MM.1S (cell line): ENCODE measurements around the gene WNT5A.

Source experiments
- DNase-seq: peaks from one replicate; pipeline ENCODE4 v3.0.0-alpha.2; 2015
- H2AFZ ChIP-seq: fragments of 300-600 bp; sonication (generic); 2 replicates; pipeline ENCODE4 v1.6.0; 2016; ENCODE audit warnings: antibody characterized with exemption, low read length
- H3F3A ChIP-seq: fragments of 300-600 bp; sonication (generic); 2 replicates; pipeline ENCODE4 v1.6.1; 2016; ENCODE audit warnings: mild to moderate bottlenecking, antibody characterized with exemption, low read length, moderate library complexity, mixed read lengths; ENCODE audit not compliant: insufficient read depth
- H3K27ac ChIP-seq: fragments of 300-600 bp; sonication (generic); 2 replicates; pipeline ENCODE4 v1.5.1; 2016; ENCODE audit warnings: mild to moderate bottlenecking, low read length
- H3K27me3 ChIP-seq: fragments of 300-600 bp; sonication (generic); replicated peaks from 2 replicates; pipeline ENCODE4 v1.6.0; 2016; ENCODE audit warnings: low read length; ENCODE audit not compliant: insufficient read depth
- H3K36me3 ChIP-seq: fragments of 300-600 bp; sonication (generic); replicated peaks from 2 replicates; pipeline ENCODE4 v1.6.1; 2016; ENCODE audit warnings: mild to moderate bottlenecking, low read length, mixed read lengths; ENCODE audit not compliant: insufficient read depth
- H3K4me1 ChIP-seq: fragments of 300-600 bp; sonication (generic); 2 replicates; pipeline ENCODE4 v1.6.1; 2016; ENCODE audit warnings: low read length, mixed read lengths
- H3K4me2 ChIP-seq: fragments of 300-600 bp; sonication (generic); 2 replicates; pipeline ENCODE4 v1.6.0; 2016; ENCODE audit warnings: low read depth, low read length
- H3K4me3 ChIP-seq: fragments of 300-600 bp; sonication (generic); 2 replicates; pipeline ENCODE4 v1.5.1; 2016; ENCODE audit warnings: low read length, mixed read lengths
- H3K79me2 ChIP-seq: fragments of 300-600 bp; sonication (generic); 2 replicates; pipeline ENCODE4 v1.6.1; 2016; ENCODE audit warnings: mixed run types, low read length, mixed read lengths
- H3K9ac ChIP-seq: fragments of 300-600 bp; sonication (generic); 2 replicates; pipeline ENCODE4 v1.6.1; 2016; ENCODE audit warnings: low read length, mixed read lengths
- H3K9me2 ChIP-seq: fragments of 300-600 bp; sonication (generic); replicated peaks from 2 replicates; pipeline ENCODE4 v1.6.1; 2016; ENCODE audit warnings: mild to moderate bottlenecking, low read length, mixed read lengths; ENCODE audit not compliant: insufficient read depth
- H3K9me3 ChIP-seq: fragments of 300-600 bp; sonication (generic); replicated peaks from 2 replicates; pipeline ENCODE4 v1.6.1; 2016; ENCODE audit warnings: mild to moderate bottlenecking, low read length, mixed read lengths; ENCODE audit not compliant: insufficient read depth
- H4K20me1 ChIP-seq: fragments of 300-600 bp; sonication (generic); 2 replicates; pipeline ENCODE4 v1.6.1; 2016; ENCODE audit warnings: mild to moderate bottlenecking, low read length, moderate library complexity, mixed read lengths; ENCODE audit not compliant: insufficient read depth
- CTCF ChIP-seq: fragments of 300-600 bp; sonication (generic); IDR thresholded peaks from 2 replicates; pipeline ENCODE4 v1.5.1; 2016; ENCODE audit warnings: antibody characterized with exemption, low read length, mixed read lengths
- EZH2 ChIP-seq: fragments of 300-600 bp; sonication (generic); optimal IDR thresholded peaks from 2 replicates; pipeline ENCODE3; 2017; ENCODE audit warnings: low read depth, mild to moderate bottlenecking, antibody characterized with exemption, low read length, mixed read lengths
- EZH2phosphoT487 ChIP-seq: fragments of 300-600 bp; sonication (generic); IDR thresholded peaks from 2 replicates; pipeline ENCODE4 v1.6.1; 2018; ENCODE audit warnings: antibody characterized with exemption, low read length

Gene WNT5A

GRCh38 chr3:55427739-55428138, 59.4 kb downstream of the WNT5A start:
- TF ChIP-seq CTCF (no peak), EZH2phosphoT487 (no peak), EZH2 (no peak)

GRCh38 chr3:55426486-55426885, 60.6 kb downstream of the WNT5A start:
- no peak for DNase-seq
- H4K20me1 ChIP-seq: no peaks in the 10 kb centered on the region
- no peaks in the 10 kb centered on the region for H3K36me3 ChIP-seq
- H3K27me3 ChIP-seq: no peaks in the 10 kb centered on the region
- no peaks in the 10 kb centered on the region for H3K9me2 ChIP-seq
- H3K9ac ChIP-seq: no peak overlapping the region
- H2AFZ ChIP-seq: no peak overlapping the region
- H3F3A ChIP-seq: no peaks in the 10 kb centered on the region
- no peaks in the 10 kb centered on the region for H3K4me1 ChIP-seq
- H3K79me2 ChIP-seq: no peaks in the 10 kb centered on the region
- TF ChIP-seq EZH2 (no peak), EZH2phosphoT487 (no peak), CTCF (no peak)
- H3K27ac ChIP-seq: no peak overlapping the region
- H3K4me3 ChIP-seq: no peak overlapping the region
- no peaks in the 10 kb centered on the region for H3K9me3 ChIP-seq
- no peak overlapping the region for H3K4me2 ChIP-seq

More at GRCh38 chr3:55427739-55428138, 59.4 kb downstream of the WNT5A start:
- H3K27me3 ChIP-seq: no peaks in the 10 kb centered on the region
- H3K4me3 ChIP-seq: no peak overlapping the region
- no peak overlapping the region for H3K4me2 ChIP-seq
- H3K79me2 ChIP-seq: no peaks in the 10 kb centered on the region
- no peaks in the 10 kb centered on the region for H3K36me3 ChIP-seq
- no peak overlapping the region for H3K27ac ChIP-seq
- DNase-seq: no peak
- no peaks in the 10 kb centered on the region for H3K9me2 ChIP-seq
- H3F3A ChIP-seq: no peaks in the 10 kb centered on the region
- H3K9ac ChIP-seq: no peak overlapping the region
- no peaks in the 10 kb centered on the region for H4K20me1 ChIP-seq
- no peak overlapping the region for H2AFZ ChIP-seq
- H3K9me3 ChIP-seq: no peaks in the 10 kb centered on the region
- no peaks in the 10 kb centered on the region for H3K4me1 ChIP-seq

GRCh38 chr3:55423782-55424181, 63.3 kb downstream of the WNT5A start:
- no peaks in the 10 kb centered on the region for H3F3A ChIP-seq
- no peaks in the 10 kb centered on the region for H4K20me1 ChIP-seq
- H3K9me2 ChIP-seq: no peaks in the 10 kb centered on the region
- H3K27ac ChIP-seq: no peak overlapping the region
- no peaks in the 10 kb centered on the region for H3K27me3 ChIP-seq
- H3K9ac ChIP-seq: no peak overlapping the region
- no peak overlapping the region for H2AFZ ChIP-seq
- H3K36me3 ChIP-seq: no peaks in the 10 kb centered on the region
- no peak overlapping the region for H3K4me2 ChIP-seq
- H3K4me3 ChIP-seq: no peak overlapping the region
- DNase-seq: no peak
- TF ChIP-seq CTCF: no peak
- TF ChIP-seq EZH2phosphoT487: no peak
- no peak for TF ChIP-seq EZH2
- H3K79me2 ChIP-seq: no peaks in the 10 kb centered on the region
- no peaks in the 10 kb centered on the region for H3K4me1 ChIP-seq
- H3K9me3 ChIP-seq: no peaks in the 10 kb centered on the region
